ENCODE results near the gene HAX1.
"Not testable (repeated sequence)": the region's sequence is repeated elsewhere in the genome, so short reads cannot be mapped to it uniquely, and the experiment has no call there.

Gene HAX1

GRCh38 chr1:154272999-154273563 is 652 bp downstream of the HAX1 start:
- no peak for DNase-seq (ENCODE audit: low spot score)
- in situ Hi-C loops (cut with MboI; ENCODE audit: low pct_unique_long_range_greater_than_20kb, low sequenced_read_pairs, unreplicated experiment), result no loop called here
- TF ChIP-seq CTCF (IDR thresholded peaks at IDR 0.05; ENCODE audit: extremely low read depth, insufficient read depth, missing control alignments), result no peak

GRCh38 chr1:154276797-154277196 is 4.4 kb downstream of the HAX1 start:
- peak; percentile 44 for TF ChIP-seq CTCF (IDR thresholded peaks at IDR 0.05; ENCODE audit: extremely low read depth, insufficient read depth, missing control alignments)
- in situ Hi-C loops (cut with MboI; ENCODE audit: low pct_unique_long_range_greater_than_20kb, low sequenced_read_pairs, unreplicated experiment), result no loop called here
- no peak for DNase-seq (ENCODE audit: low spot score)

- in situ Hi-C loops (cut with MboI; ENCODE audit: low pct_unique_long_range_greater_than_20kb, low sequenced_read_pairs, unreplicated experiment); DNase-seq (ENCODE audit: low spot score): not testable (repeated sequence)
Measured at GRCh38 chr1:154287591-154287990, 15.2 kb downstream of the HAX1 start.

GRCh38 chr1:154288661-154289060 is 16.2 kb downstream of the HAX1 start:
- no peak for TF ChIP-seq CTCF (IDR thresholded peaks at IDR 0.05; ENCODE audit: extremely low read depth, insufficient read depth, missing control alignments)
- no peak for DNase-seq (ENCODE audit: low spot score)
- in situ Hi-C loops (cut with MboI; ENCODE audit: low pct_unique_long_range_greater_than_20kb, low sequenced_read_pairs, unreplicated experiment), result no loop called here

- DNase-seq (ENCODE audit: low spot score), result no peak
- in situ Hi-C loops (cut with MboI; ENCODE audit: low pct_unique_long_range_greater_than_20kb, low sequenced_read_pairs, unreplicated experiment), result no loop called here
- no peak for TF ChIP-seq CTCF (IDR thresholded peaks at IDR 0.05; ENCODE audit: extremely low read depth, insufficient read depth, missing control alignments)
Measured at GRCh38 chr1:154290921-154291320, 18.5 kb downstream of the HAX1 start.

- TF ChIP-seq CTCF (IDR thresholded peaks at IDR 0.05; ENCODE audit: extremely low read depth, insufficient read depth, missing control alignments), result no peak
- in situ Hi-C loops (cut with MboI; ENCODE audit: low pct_unique_long_range_greater_than_20kb, low sequenced_read_pairs, unreplicated experiment), result no loop called here
- no peak for DNase-seq (ENCODE audit: low spot score)
Measured at GRCh38 chr1:154295408-154296235, 23.2 kb downstream of the HAX1 start.

- no peak for DNase-seq (ENCODE audit: low spot score)
- in situ Hi-C loops (cut with MboI; ENCODE audit: low pct_unique_long_range_greater_than_20kb, low sequenced_read_pairs, unreplicated experiment), result no loop called here
- no peak for TF ChIP-seq CTCF (IDR thresholded peaks at IDR 0.05; ENCODE audit: extremely low read depth, insufficient read depth, missing control alignments)
Measured at GRCh38 chr1:154301582-154301981, 29.2 kb downstream of the HAX1 start.
